ENCODE data around the gene LGALS1.

The LGALS1 gene

DNA sequence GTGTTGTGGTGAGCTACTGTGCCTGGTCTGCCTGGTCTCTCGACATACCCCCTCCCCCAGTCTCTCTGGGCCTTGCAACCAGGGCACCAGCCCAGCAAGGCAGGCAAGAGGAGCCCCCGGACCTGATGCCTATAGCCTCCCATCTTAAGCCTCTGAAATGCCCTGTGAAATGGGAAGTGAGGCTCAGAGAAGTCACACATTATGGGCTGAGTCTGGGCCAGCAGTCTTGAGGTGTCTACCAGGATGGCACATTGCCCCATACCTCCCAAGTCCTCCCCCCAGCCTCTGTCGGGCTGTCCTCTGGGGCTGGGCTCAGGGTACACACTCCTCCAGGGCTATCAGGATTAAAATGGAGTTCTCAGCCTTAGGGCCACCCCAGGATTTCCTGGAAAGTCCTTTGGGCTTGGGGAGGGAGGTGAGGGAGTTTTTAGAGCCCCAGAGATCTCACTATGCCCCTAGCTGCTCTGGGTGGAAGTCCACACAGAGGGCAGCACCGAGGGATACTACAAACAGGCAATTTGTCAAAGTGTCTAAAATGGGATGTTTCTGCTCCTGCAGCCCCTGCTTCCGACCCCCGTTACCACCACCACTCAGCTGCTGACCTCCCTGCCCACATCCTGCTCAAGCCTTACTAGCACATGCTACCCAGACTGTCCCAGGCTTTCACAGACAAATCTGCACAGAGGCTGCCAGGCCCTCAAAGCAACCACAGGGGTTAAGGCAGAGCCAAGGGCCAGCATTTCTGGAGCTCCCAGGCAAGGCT, 39.1 kb upstream of the LGALS1 start:
- H2AFZ ChIP-seq (ENCODE audit: low read length) = no peak overlapping the region
- no peak overlapping the region for H3K9ac ChIP-seq (ENCODE audit: low read length)
- no peak overlapping the region for H3K4me3 ChIP-seq (ENCODE audit: low read depth, low read length, poor library complexity, severe bottlenecking)
- H3K79me2 ChIP-seq (ENCODE audit: insufficient read depth, low read length) = no peaks in the 10 kb centered on the region
- H3K4me1 ChIP-seq (ENCODE audit: insufficient read depth, low read length, severe bottlenecking) = peaks cover 44% of the 10 kb centered on the region
- H3K36me3 ChIP-seq (ENCODE audit: insufficient read depth, low read length) = peaks cover 22% of the 10 kb centered on the region; the same call in 1 of the 2 replicates
- no peaks in the 10 kb centered on the region for H3F3A ChIP-seq (ENCODE audit: insufficient read depth, low read length)
- H3K4me2 ChIP-seq (ENCODE audit: low read length) = no peak overlapping the region
- H3K27ac ChIP-seq (ENCODE audit: low read depth, low read length, poor library complexity, severe bottlenecking) = peak overlapping the region; percentile 39
- H4K20me1 ChIP-seq (ENCODE audit: insufficient read depth, low read length) = no peaks in the 10 kb centered on the region
- TF ChIP-seq CTCF (IDR thresholded peaks at IDR 0.05; ENCODE audit: low read length) = no peak; the same call in 1 of the 2 replicates
- no peak for TF ChIP-seq EZH2 (IDR thresholded peaks at IDR 0.05; ENCODE audit: borderline replicate concordance, low read length)
- H3K27me3 ChIP-seq (ENCODE audit: insufficient read depth, low read length) = no peaks in the 10 kb centered on the region
- H3K9me2 ChIP-seq (ENCODE audit: low read depth, low read length) = no peaks in the 10 kb centered on the region
- no peaks in the 10 kb centered on the region for H3K9me3 ChIP-seq (ENCODE audit: low read length)

- H3K4me3 ChIP-seq (ENCODE audit: low read depth, low read length, poor library complexity, severe bottlenecking) = no peak overlapping the region
- H3K9me2 ChIP-seq (ENCODE audit: low read depth, low read length) = no peaks in the 10 kb centered on the region
- H3K27ac ChIP-seq (ENCODE audit: low read depth, low read length, poor library complexity, severe bottlenecking) = no peak overlapping the region
- H3K36me3 ChIP-seq (ENCODE audit: insufficient read depth, low read length) = peaks cover 21% of the 10 kb centered on the region; the same call in 1 of the 2 replicates
- no peak overlapping the region for H3K9ac ChIP-seq (ENCODE audit: low read length)
- no peak overlapping the region for H2AFZ ChIP-seq (ENCODE audit: low read length)
- no peak for TF ChIP-seq CTCF (IDR thresholded peaks at IDR 0.05; ENCODE audit: low read length)
- no peak for TF ChIP-seq EZH2 (IDR thresholded peaks at IDR 0.05; ENCODE audit: borderline replicate concordance, low read length)
- peaks cover 44% of the 10 kb centered on the region for H3K4me1 ChIP-seq (ENCODE audit: insufficient read depth, low read length, severe bottlenecking)
- H3K9me3 ChIP-seq (ENCODE audit: low read length) = no peaks in the 10 kb centered on the region
- H3F3A ChIP-seq (ENCODE audit: insufficient read depth, low read length) = peaks cover 3% of the 10 kb centered on the region; the same call in 1 of the 2 replicates
- no peaks in the 10 kb centered on the region for H4K20me1 ChIP-seq (ENCODE audit: insufficient read depth, low read length)
- H3K79me2 ChIP-seq (ENCODE audit: insufficient read depth, low read length) = no peaks in the 10 kb centered on the region
- H3K27me3 ChIP-seq (ENCODE audit: insufficient read depth, low read length) = no peaks in the 10 kb centered on the region
- H3K4me2 ChIP-seq (ENCODE audit: low read length) = no peak overlapping the region
Measured at GRCh38 chr22:37636949-37637273, 38.5 kb upstream of the LGALS1 start.

GRCh38 chr22:37638391-37639069, 36.9 kb upstream of the LGALS1 start:
- no peaks in the 10 kb centered on the region for H4K20me1 ChIP-seq (ENCODE audit: insufficient read depth, low read length)
- peaks cover 3% of the 10 kb centered on the region; the same call in 1 of the 2 replicates for H3F3A ChIP-seq (ENCODE audit: insufficient read depth, low read length)
- peak overlapping the region; percentile 72 for H3K4me3 ChIP-seq (ENCODE audit: low read depth, low read length, poor library complexity, severe bottlenecking)
- peak overlapping the region; percentile 82; the same call in 1 of the 2 replicates for H3K9ac ChIP-seq (ENCODE audit: low read length)
- H3K27me3 ChIP-seq (ENCODE audit: insufficient read depth, low read length) = no peaks in the 10 kb centered on the region
- H3K9me2 ChIP-seq (ENCODE audit: low read depth, low read length) = no peaks in the 10 kb centered on the region
- H3K4me2 ChIP-seq (ENCODE audit: low read length) = peak overlapping the region; percentile 87
- H3K36me3 ChIP-seq (ENCODE audit: insufficient read depth, low read length) = peaks cover 17% of the 10 kb centered on the region; the same call in 1 of the 2 replicates
- H3K4me1 ChIP-seq (ENCODE audit: insufficient read depth, low read length, severe bottlenecking) = peaks cover 32% of the 10 kb centered on the region
- no peak overlapping the region for H2AFZ ChIP-seq (ENCODE audit: low read length)
- H3K27ac ChIP-seq (ENCODE audit: low read depth, low read length, poor library complexity, severe bottlenecking) = peak overlapping the region; percentile 53
- TF ChIP-seq EZH2 (IDR thresholded peaks at IDR 0.05; ENCODE audit: borderline replicate concordance, low read length) (no peak), CTCF (IDR thresholded peaks at IDR 0.05; ENCODE audit: low read length) (no peak)
- H3K9me3 ChIP-seq (ENCODE audit: low read length) = no peaks in the 10 kb centered on the region
- no peaks in the 10 kb centered on the region for H3K79me2 ChIP-seq (ENCODE audit: insufficient read depth, low read length)

Data from OCI-LY1 (cell line).